Measurements from ENCODE around the gene ALPL.

Gene ALPL

GRCh38 chr1:21621761-21622436 lies 112.7 kb downstream of the ALPL start:
- no peak for DNase-seq

- no peak for DNase-seq
These were observed 113.5 kb downstream of the ALPL start for GRCh38 chr1:21622466-21623315.

GRCh38 chr1:21623410-21623961 lies 114.3 kb downstream of the ALPL start:
- DNase-seq = no peak

- no peak for DNase-seq
These were observed 115.6 kb downstream of the ALPL start for GRCh38 chr1:21624571-21625389.

- DNase-seq = no peak
These were observed 116.4 kb downstream of the ALPL start for GRCh38 chr1:21625390-21626190.

- DNase-seq = no peak
These were observed 117.7 kb downstream of the ALPL start for GRCh38 chr1:21626921-21627339.

All from NCI-H82 (cell line).